ENCODE results near the gene TBC1D22A. TPM values are rescaled to one million over a fixed set of nuclear protein-coding genes. Genes with fewer than 3 reads are reported as not detected.

TBC1D22A gene
- total RNA-seq, 1 experiment from 2014 or later = 32.6 TPM

DNA sequence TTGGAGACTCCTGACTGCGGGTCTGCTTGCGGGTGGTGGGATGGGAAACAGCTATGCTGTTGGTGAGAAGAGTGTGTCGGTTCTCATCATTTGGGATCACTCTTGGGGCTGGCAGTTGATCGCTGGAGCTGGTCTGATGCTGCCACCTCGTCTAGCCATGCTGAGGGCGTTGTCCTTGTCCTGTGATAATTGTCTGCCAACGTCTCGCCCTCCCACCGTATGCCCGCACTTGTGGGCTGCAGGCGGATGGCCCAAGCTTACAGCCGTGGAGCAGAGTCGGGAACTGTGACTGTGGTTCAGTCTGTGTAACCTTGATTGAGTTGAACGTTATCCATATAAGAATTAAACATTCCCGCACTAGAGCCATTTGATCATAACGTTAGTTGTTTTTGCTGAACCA is 204.4 kb downstream of the TBC1D22A start:
- ChIA-PET CTCF (no interaction called here), POLR2A (no interaction called here)
- no peaks in the 10 kb centered on the region for H3K9me3 Mint-ChIP-seq (ENCODE audit: unreplicated experiment)
- BruUV-seq (replicated peaks) = no TSS peak
- intact Hi-C loops (cut with micrococcal nuclease; ENCODE audit: unreplicated experiment) = no loop called here
- DNase-seq = no peak
- no peak overlapping the region for H3K27ac Mint-ChIP-seq (ENCODE audit: unreplicated experiment)
- Histone ChIP-seq H3K27me3 (replicated peaks; ENCODE audit: control insufficient read depth, insufficient read depth, low read length) (no peaks in the 10 kb centered on the region), H3K36me3 (ENCODE audit: control insufficient read depth, insufficient read depth, low read length) (0 out of 2 replicates have a peak, but pooled peaks cover under 1% of the 10 kb centered on the region), H3K9me3 (no peaks in the 10 kb centered on the region), H3K4me3 (ENCODE audit: low read depth, low read length) (no peak overlapping the region), H3K4me1 (no peaks in the 10 kb centered on the region)
- TF ChIP-seq, protein P1, sequence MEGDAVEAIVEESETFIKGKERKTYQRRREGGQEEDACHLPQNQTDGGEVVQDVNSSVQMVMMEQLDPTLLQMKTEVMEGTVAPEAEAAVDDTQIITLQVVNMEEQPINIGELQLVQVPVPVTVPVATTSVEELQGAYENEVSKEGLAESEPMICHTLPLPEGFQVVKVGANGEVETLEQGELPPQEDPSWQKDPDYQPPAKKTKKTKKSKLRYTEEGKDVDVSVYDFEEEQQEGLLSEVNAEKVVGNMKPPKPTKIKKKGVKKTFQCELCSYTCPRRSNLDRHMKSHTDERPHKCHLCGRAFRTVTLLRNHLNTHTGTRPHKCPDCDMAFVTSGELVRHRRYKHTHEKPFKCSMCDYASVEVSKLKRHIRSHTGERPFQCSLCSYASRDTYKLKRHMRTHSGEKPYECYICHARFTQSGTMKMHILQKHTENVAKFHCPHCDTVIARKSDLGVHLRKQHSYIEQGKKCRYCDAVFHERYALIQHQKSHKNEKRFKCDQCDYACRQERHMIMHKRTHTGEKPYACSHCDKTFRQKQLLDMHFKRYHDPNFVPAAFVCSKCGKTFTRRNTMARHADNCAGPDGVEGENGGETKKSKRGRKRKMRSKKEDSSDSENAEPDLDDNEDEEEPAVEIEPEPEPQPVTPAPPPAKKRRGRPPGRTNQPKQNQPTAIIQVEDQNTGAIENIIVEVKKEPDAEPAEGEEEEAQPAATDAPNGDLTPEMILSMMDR (IDR thresholded peaks at IDR 0.05; ENCODE audit: insufficient read depth in 1 of 2, low read depth in 1 of 2, low read length in 1 of 2, severe bottlenecking in 1 of 2, unreplicated experiment in 1 of 2) = no peak
- no peak overlapping the region for H3K4me3 Mint-ChIP-seq (ENCODE audit: unreplicated experiment)
- H3K36me3 Mint-ChIP-seq (ENCODE audit: insufficient read depth, unreplicated experiment) = peaks cover under 1% of the 10 kb centered on the region
- H3K27me3 Mint-ChIP-seq (ENCODE audit: insufficient read depth, unreplicated experiment) = no peaks in the 10 kb centered on the region
- no peaks in the 10 kb centered on the region for H3K4me1 Mint-ChIP-seq (ENCODE audit: low read depth, unreplicated experiment)

DNA sequence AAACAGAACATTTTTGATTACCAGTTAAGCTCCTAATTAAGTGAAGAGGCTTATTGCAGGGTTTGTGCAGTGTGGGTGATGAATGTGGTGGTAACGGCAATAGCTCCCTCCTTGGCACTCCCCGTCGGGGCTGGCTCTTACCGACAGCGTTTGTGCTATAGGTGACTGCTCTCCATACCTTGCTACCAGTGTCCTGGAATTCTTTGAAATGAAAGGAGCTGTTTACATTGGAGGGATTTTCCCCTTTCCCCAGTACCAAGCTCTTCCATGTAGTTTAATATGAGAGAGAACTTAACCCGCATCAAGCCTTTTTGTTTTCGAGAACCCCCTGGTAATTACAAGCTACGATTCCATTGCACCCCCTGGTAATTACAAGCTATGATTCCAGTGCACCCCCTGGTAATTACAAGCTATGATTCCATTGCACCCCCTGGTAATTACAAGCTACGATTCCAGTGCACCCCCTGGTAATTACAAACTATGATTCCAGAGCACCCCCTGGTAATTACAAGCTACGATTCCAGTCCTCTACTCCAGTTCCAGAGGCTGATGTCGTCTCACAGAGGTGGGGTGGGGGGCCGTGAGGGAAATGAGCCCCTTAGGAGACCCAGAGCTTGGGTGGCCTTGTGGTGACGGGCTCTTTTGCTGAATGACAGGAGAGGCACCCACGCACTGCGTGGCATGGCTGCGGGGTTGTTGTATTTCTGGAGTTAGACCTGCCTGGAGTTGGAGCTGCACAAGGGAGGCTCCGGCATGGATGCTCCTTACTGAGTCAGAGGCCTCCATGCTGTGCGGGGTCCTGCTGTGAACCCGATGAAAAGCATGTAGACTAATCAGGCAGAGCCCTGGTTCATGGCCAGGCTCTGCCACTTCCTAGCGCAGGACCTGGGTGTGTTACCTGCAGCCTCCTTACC is 205.3 kb downstream of the TBC1D22A start:
- Histone ChIP-seq H3K36me3 (ENCODE audit: control insufficient read depth, insufficient read depth, low read length) (0 out of 2 replicates have a peak, but pooled peaks cover 1% of the 10 kb centered on the region), H3K4me1 (no peaks in the 10 kb centered on the region), H3K9me3 (no peaks in the 10 kb centered on the region), H3K4me3 (ENCODE audit: low read depth, low read length) (no peak overlapping the region), H3K27me3 (replicated peaks; ENCODE audit: control insufficient read depth, insufficient read depth, low read length) (no peaks in the 10 kb centered on the region)
- Mint-ChIP-seq H3K27me3 (ENCODE audit: insufficient read depth, unreplicated experiment) (no peaks in the 10 kb centered on the region), H3K36me3 (ENCODE audit: insufficient read depth, unreplicated experiment) (no peaks in the 10 kb centered on the region), H3K9me3 (ENCODE audit: unreplicated experiment) (no peaks in the 10 kb centered on the region), H3K4me3 (ENCODE audit: unreplicated experiment) (no peak overlapping the region), H3K27ac (ENCODE audit: unreplicated experiment) (no peak overlapping the region), H3K4me1 (ENCODE audit: low read depth, unreplicated experiment) (no peaks in the 10 kb centered on the region)
- POLR2A ChIA-PET = no interaction called here
- TF ChIP-seq, protein P1 (IDR thresholded peaks at IDR 0.05; ENCODE audit: insufficient read depth in 1 of 2, low read depth in 1 of 2, low read length in 1 of 2, severe bottlenecking in 1 of 2, unreplicated experiment in 1 of 2) = no peak
- no peak for DNase-seq
- BruUV-seq (replicated peaks) = no TSS peak
- intact Hi-C loops (cut with micrococcal nuclease; ENCODE audit: unreplicated experiment) = no loop called here
- CTCF ChIA-PET = no interaction called here

DNA sequence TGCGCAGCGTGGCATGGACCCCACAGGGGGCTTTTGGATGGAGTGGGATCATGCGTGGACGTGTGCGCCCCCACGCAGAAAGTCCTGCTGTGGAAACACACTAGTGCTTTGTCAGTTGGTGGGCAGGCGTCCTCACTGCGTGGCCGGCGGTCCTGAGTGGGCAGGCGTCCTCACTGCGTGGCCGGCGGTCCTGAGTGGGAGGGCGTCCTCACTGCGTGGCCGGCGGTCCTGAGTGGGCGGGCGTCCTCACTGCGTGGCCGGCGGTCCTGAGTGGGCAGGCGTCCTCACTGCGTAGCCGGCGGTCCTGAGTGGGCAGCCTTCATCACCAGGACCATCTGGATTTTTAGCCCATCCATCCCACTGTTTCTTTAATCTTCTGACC is 205.9 kb downstream of the TBC1D22A start:
- DNase-seq = no peak
- CTCF ChIA-PET = no interaction called here
- no TSS peak for BruUV-seq (replicated peaks)
- Mint-ChIP-seq H3K4me3 (ENCODE audit: unreplicated experiment) (no peak overlapping the region), H3K27ac (ENCODE audit: unreplicated experiment) (no peak overlapping the region), H3K4me1 (ENCODE audit: low read depth, unreplicated experiment) (no peaks in the 10 kb centered on the region), H3K27me3 (ENCODE audit: insufficient read depth, unreplicated experiment) (no peaks in the 10 kb centered on the region), H3K36me3 (ENCODE audit: insufficient read depth, unreplicated experiment) (no peaks in the 10 kb centered on the region), H3K9me3 (ENCODE audit: unreplicated experiment) (no peaks in the 10 kb centered on the region)
- Histone ChIP-seq H3K27me3 (replicated peaks; ENCODE audit: control insufficient read depth, insufficient read depth, low read length) (no peaks in the 10 kb centered on the region), H3K4me1 (no peaks in the 10 kb centered on the region), H3K9me3 (no peaks in the 10 kb centered on the region), H3K4me3 (ENCODE audit: low read depth, low read length) (no peak overlapping the region), H3K36me3 (ENCODE audit: control insufficient read depth, insufficient read depth, low read length) (0 out of 2 replicates have a peak, but pooled peaks cover 1% of the 10 kb centered on the region)
- TF ChIP-seq, protein P1 (IDR thresholded peaks at IDR 0.05; ENCODE audit: insufficient read depth in 1 of 2, low read depth in 1 of 2, low read length in 1 of 2, severe bottlenecking in 1 of 2, unreplicated experiment in 1 of 2) = no peak
- intact Hi-C loops (cut with micrococcal nuclease; ENCODE audit: unreplicated experiment) = no loop called here
- POLR2A ChIA-PET = no interaction called here
